ENCODE data around the gene DCDC1. TPM values are rescaled to one million over a fixed set of nuclear protein-coding genes. Genes with fewer than 3 reads are reported as not detected.

The DCDC1 gene
- total RNA-seq, 1 donor from 2014 or later: not detected

GRCh38 chr11:30823119-30823518 lies 546.4 kb downstream of the DCDC1 start:
- H3K4me3 ChIP-seq: no peak overlapping the region
- H3K4me1 ChIP-seq: peaks cover 0 to 19% of the 10 kb centered on the region in 2 donors
- intact Hi-C loops (cut with DNase I): no loop called here
- no peaks in the 10 kb centered on the region for H3K36me3 ChIP-seq
- H3K27me3 ChIP-seq: no peaks in the 10 kb centered on the region
- H3K27ac ChIP-seq: no peak overlapping the region
- TF ChIP-seq, protein P1, sequence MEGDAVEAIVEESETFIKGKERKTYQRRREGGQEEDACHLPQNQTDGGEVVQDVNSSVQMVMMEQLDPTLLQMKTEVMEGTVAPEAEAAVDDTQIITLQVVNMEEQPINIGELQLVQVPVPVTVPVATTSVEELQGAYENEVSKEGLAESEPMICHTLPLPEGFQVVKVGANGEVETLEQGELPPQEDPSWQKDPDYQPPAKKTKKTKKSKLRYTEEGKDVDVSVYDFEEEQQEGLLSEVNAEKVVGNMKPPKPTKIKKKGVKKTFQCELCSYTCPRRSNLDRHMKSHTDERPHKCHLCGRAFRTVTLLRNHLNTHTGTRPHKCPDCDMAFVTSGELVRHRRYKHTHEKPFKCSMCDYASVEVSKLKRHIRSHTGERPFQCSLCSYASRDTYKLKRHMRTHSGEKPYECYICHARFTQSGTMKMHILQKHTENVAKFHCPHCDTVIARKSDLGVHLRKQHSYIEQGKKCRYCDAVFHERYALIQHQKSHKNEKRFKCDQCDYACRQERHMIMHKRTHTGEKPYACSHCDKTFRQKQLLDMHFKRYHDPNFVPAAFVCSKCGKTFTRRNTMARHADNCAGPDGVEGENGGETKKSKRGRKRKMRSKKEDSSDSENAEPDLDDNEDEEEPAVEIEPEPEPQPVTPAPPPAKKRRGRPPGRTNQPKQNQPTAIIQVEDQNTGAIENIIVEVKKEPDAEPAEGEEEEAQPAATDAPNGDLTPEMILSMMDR (IDR thresholded peaks at IDR 0.05): no peak
- no peak for DNase-seq (ENCODE audit: low spot score in 2 of 2)
- H3K9me3 ChIP-seq: no peaks in the 10 kb centered on the region

GRCh38 chr11:30821438-30821965 lies 548.0 kb downstream of the DCDC1 start:
- H3K27ac ChIP-seq: no peak overlapping the region
- intact Hi-C loops (cut with DNase I): no loop called here
- TF ChIP-seq, protein P1 (IDR thresholded peaks at IDR 0.05): no peak

GRCh38 chr11:30818721-30819120 lies 550.8 kb downstream of the DCDC1 start:
- Histone ChIP-seq H3K4me3 (no peak overlapping the region), H3K27me3 (no peaks in the 10 kb centered on the region), H3K36me3 (no peaks in the 10 kb centered on the region), H3K4me1 (no peaks in the 10 kb centered on the region), H3K27ac (peak overlapping the region in 1 of 2 donors; percentile 3), H3K9me3 (no peaks in the 10 kb centered on the region)
- intact Hi-C loops (cut with DNase I): no loop called here
- DNase-seq (ENCODE audit: low spot score in 2 of 2): no peak
- TF ChIP-seq, protein P1 (IDR thresholded peaks at IDR 0.05): no peak

More at GRCh38 chr11:30821438-30821965, 548.0 kb downstream of the DCDC1 start:
- DNase-seq (ENCODE audit: low spot score in 2 of 2): no peak
- peaks cover 0 to 8% of the 10 kb centered on the region in 2 donors for H3K4me1 ChIP-seq
- H3K4me3 ChIP-seq: no peak overlapping the region
- no peaks in the 10 kb centered on the region for H3K27me3 ChIP-seq
- no peaks in the 10 kb centered on the region for H3K36me3 ChIP-seq
- no peaks in the 10 kb centered on the region for H3K9me3 ChIP-seq

- Histone ChIP-seq H3K27ac (no peak overlapping the region), H3K36me3 (no peaks in the 10 kb centered on the region), H3K4me1 (no peaks in the 10 kb centered on the region), H3K27me3 (no peaks in the 10 kb centered on the region), H3K4me3 (no peak overlapping the region), H3K9me3 (no peaks in the 10 kb centered on the region)
- intact Hi-C loops (cut with DNase I): no loop called here
- TF ChIP-seq, protein P1 (IDR thresholded peaks at IDR 0.05): no peak
- DNase-seq (ENCODE audit: low spot score in 2 of 2): no peak
These were observed 552.3 kb downstream of the DCDC1 start for GRCh38 chr11:30816959-30817880.

DNA sequence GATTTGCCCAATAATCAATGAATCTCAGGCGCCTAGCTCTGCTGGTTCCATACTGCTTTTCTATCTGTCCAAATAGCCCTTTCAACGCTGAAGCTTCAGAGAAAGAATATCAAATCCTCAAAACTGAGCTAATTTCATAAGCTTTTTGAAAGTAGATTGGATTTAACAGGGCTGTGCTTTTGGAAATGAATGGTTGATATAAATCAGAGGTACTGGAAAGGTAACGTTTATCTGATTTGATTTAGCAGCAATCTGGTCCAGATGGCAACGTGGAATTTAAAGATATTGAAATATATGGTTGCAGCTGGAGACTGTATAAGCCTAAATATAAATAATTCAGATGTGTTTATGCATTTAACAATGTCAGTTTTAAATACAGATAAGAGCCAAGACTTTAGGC lies 553.9 kb downstream of the DCDC1 start:
- H3K4me1 ChIP-seq: no peaks in the 10 kb centered on the region
- TF ChIP-seq, protein P1 (IDR thresholded peaks at IDR 0.05): no peak
- H3K4me3 ChIP-seq: no peak overlapping the region
- intact Hi-C loops (cut with DNase I): no loop called here
- no peak overlapping the region for H3K27ac ChIP-seq
- H3K9me3 ChIP-seq: no peaks in the 10 kb centered on the region
- no peaks in the 10 kb centered on the region for H3K27me3 ChIP-seq
- DNase-seq (ENCODE audit: low spot score in 2 of 2): no peak
- H3K36me3 ChIP-seq: no peaks in the 10 kb centered on the region
